ENCODE measurements around the gene MAML3.

DNA sequence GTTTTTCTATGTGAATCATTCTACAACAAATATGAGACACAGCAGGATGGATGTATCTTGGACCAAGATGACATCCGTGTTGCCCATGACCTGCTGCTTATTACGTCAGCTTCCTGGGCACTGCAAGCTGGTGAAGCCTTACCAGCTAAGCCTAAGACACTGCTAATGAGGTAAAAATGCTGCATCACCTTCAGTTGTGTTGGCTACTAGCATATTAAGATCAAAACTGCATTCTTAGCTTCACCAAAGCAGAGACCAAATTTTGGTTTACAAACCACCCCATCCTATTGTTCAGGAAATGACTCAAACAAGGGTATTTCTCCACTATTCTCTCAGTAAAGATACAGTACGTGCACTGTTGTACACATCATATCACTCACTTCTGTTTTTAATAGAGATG, 50.3 kb downstream of the MAML3 start:
- TF ChIP-seq EZH2 (IDR thresholded peaks at IDR 0.05; ENCODE audit: borderline replicate concordance) (no peak), CTCF (IDR thresholded peaks at IDR 0.05; ENCODE audit: poor library complexity) (no peak)

Measured in hepatocyte (in vitro differentiated cells).